K562 (cell line): ENCODE results near the gene CLCF1. TPM values are rescaled to one million over a fixed set of nuclear protein-coding genes. Genes with fewer than 3 reads are reported as not detected.
A peak's percentile ranks its signal among the peaks of the same experiment; 100 is the strongest.

ENCODE experiments used
- ATAC-seq: fragments of 200-7000 bp; cut with Tn5 transposase; 3 replicates; pipeline ENCODE4 v1.9.1; 2020; ENCODE audit warnings: moderate library complexity
- BruUV-seq: library from RNA; stranded (reverse); fragments of 400-500 nt; replicated peaks from 2 replicates; lab custom pipeline; 2021; lab: Mats Ljungman, UMichigan
- CTCF ChIA-PET: fragments of 300-600 bp; formaldehyde crosslinking; extraction: SDS; loops from one replicate; lab custom pipeline; 2021; ENCODE audit warnings: low intra/inter-chr PET ratio; lab: Yijun Ruan, JAX
- POLR2A ChIA-PET: fragments of 300-600, 350-650 bp; sonication (Branson Sonifier 250); formaldehyde crosslinking; extraction: SDS; loops from one replicate; lab custom pipeline; 2021; ENCODE audit warnings: antibody characterized with exemption, inconsistent platforms; lab: Yijun Ruan, JAX
- DNase-seq, 4 experiments: peaks; one replicate each; pipeline versions ENCODE4 v3.0.0 to v3.0.0-alpha.2; 2011 to 2018; ENCODE audit warnings: low spot score in 3 of 4, mixed read lengths in 3 of 4; ENCODE audit errors: extremely low read depth in 1 of 4
- FAIRE-seq: peaks from 2 replicates; lab custom pipeline; 2011; peaks lifted over from hg19 to GRCh38; lab: Jason Lieb, UNC
- H2AFZ ChIP-seq: 2 replicates; pipeline ENCODE4 v1.6.0; 2011; ENCODE audit warnings: low read depth, low read length, control low read depth, inconsistent platforms
- H3K27ac ChIP-seq: fragments of 200-600 bp; 3 replicates; pipeline ENCODE4 v1.8.0; 2011; ENCODE audit warnings: low read depth, mild to moderate bottlenecking, control low read depth, inconsistent platforms, low read length, moderate library complexity, mixed read lengths; ENCODE audit errors: extremely low read depth
- H3K27me3 ChIP-seq, 2 experiments: fragments of 300-600 bp in 1 of 2; 2 replicates in 1 of 2; 3 replicates in 1 of 2; pipeline versions ENCODE4 v1.6.0 to v1.8.0; 2011; ENCODE audit warnings: inconsistent platforms in 2 of 2, low read length in 2 of 2, mild to moderate bottlenecking in 1 of 2, mixed read lengths in 1 of 2, moderate library complexity in 1 of 2; ENCODE audit not compliant: control insufficient read depth in 2 of 2, insufficient read depth in 2 of 2
- H3K36me3 ChIP-seq: fragments of 300-600 bp; 3 replicates; pipeline ENCODE4 v1.8.0; 2011; ENCODE audit warnings: mild to moderate bottlenecking, low read length, inconsistent platforms; ENCODE audit not compliant: control insufficient read depth, insufficient read depth
- H3K4me1 ChIP-seq, 2 experiments: fragments of 200-600 bp in 1 of 2; replicated peaks in 1 of 2; 2 replicates in 1 of 2; 3 replicates in 1 of 2; pipeline versions ENCODE4 v1.5.1 to v1.8.0; 2011; ENCODE audit warnings: inconsistent platforms in 2 of 2, low read length in 2 of 2, mild to moderate bottlenecking in 1 of 2, mixed read lengths in 1 of 2, moderate library complexity in 1 of 2; ENCODE audit not compliant: control insufficient read depth in 2 of 2, insufficient read depth in 2 of 2
- H3K4me2 ChIP-seq: 2 replicates; pipeline ENCODE4 v1.6.1; 2011; ENCODE audit warnings: low read length, control low read depth, inconsistent platforms, mixed read lengths; ENCODE audit not compliant: insufficient read depth
- H3K4me3 ChIP-seq: fragments of 200-600 bp; sonication (generic), shearing (Covaris generic); 2 replicates; pipeline ENCODE4 v1.5.1; 2016; ENCODE audit warnings: control low read depth, inconsistent platforms
- H3K79me2 ChIP-seq: fragments of 200-600 bp; 3 replicates; pipeline ENCODE4 v1.8.0; 2011; ENCODE audit warnings: low read length, inconsistent platforms; ENCODE audit not compliant: control insufficient read depth, insufficient read depth
- H3K9ac ChIP-seq, 2 experiments: 2 replicates each; pipeline versions ENCODE4 v1.6.0 to v1.6.1; 2011; ENCODE audit warnings: low read depth in 2 of 2, low read length in 2 of 2, control low read depth in 1 of 2, inconsistent platforms in 1 of 2, mild to moderate bottlenecking in 1 of 2, mixed read lengths in 1 of 2; ENCODE audit not compliant: insufficient read depth in 1 of 2
- H3K9me1 ChIP-seq: one replicate; pipeline ENCODE4 v1.6.0; 2011; ENCODE audit warnings: inconsistent platforms, mild to moderate bottlenecking, low read length, moderate library complexity; ENCODE audit not compliant: control insufficient read depth, insufficient read depth
- H3K9me3 ChIP-seq: replicated peaks from 2 replicates; pipeline ENCODE4 v1.5.1; 2011; ENCODE audit warnings: low read depth, low read length, inconsistent platforms; ENCODE audit not compliant: control insufficient read depth, insufficient read depth
- H4K20me1 ChIP-seq: replicated peaks from 2 replicates; pipeline ENCODE4 v1.6.1; 2011; ENCODE audit warnings: low read length, inconsistent platforms, mixed read lengths; ENCODE audit not compliant: control insufficient read depth, insufficient read depth
- ARID1B ChIP-seq: fragments of 450-650 bp; IDR thresholded peaks from 2 replicates; pipeline ENCODE4 v1.6.1; 2016; ENCODE audit warnings: antibody characterized with exemption, mild to moderate bottlenecking, inconsistent platforms
- CXXC5 ChIP-seq: fragments of 250-450 bp; sonication (Bioruptor Pico); IDR thresholded peaks from 2 replicates; pipeline ENCODE4 v1.8.0; 2022; ENCODE audit warnings: inconsistent platforms, mild to moderate bottlenecking, moderate library complexity
- EP400 ChIP-seq: fragments of 450-650 bp; IDR thresholded peaks from 2 replicates; pipeline ENCODE4 v1.6.1; 2017; ENCODE audit warnings: antibody characterized with exemption, mild to moderate bottlenecking, moderate library complexity
- GATA2 ChIP-seq: sonication (generic); formaldehyde crosslinking; IDR thresholded peaks from 2 replicates; pipeline ENCODE4 v1.4.0; 2020; ENCODE audit warnings: mild to moderate bottlenecking, missing genetic modification reagents
- GATAD2B ChIP-seq: fragments of 450-650 bp; IDR thresholded peaks from 2 replicates; pipeline ENCODE4 v1.6.1; 2017; ENCODE audit warnings: mild to moderate bottlenecking, borderline replicate concordance
- HDAC8 ChIP-seq: fragments of 450-650 bp; IDR thresholded peaks from 2 replicates; pipeline ENCODE4 v1.6.1; 2016; ENCODE audit warnings: mild to moderate bottlenecking, missing genetic modification characterization, moderate library complexity, missing compliant biosample characterization
- SAFB2 ChIP-seq: fragments of 200-400 bp; formaldehyde crosslinking; IDR thresholded peaks from 2 replicates; pipeline ENCODE4 v1.6.1; 2018; ENCODE audit warnings: borderline replicate concordance, low read length, low read depth, moderate library complexity; ENCODE audit not compliant: severe bottlenecking
- ZFP36 ChIP-seq: fragments of 150-350 bp; IDR thresholded peaks from 2 replicates; pipeline ENCODE4 v1.6.1; 2018; ENCODE audit warnings: low read length, low read depth; ENCODE audit not compliant: partially characterized antibody
- ZNF165 ChIP-seq: fragments of 250-450 bp; sonication (Bioruptor Pico); IDR thresholded peaks from 2 replicates; pipeline ENCODE4 v1.4.0; 2020; ENCODE audit warnings: borderline replicate concordance
- WGBS: fragments of 100-300 bp; shearing (Covaris generic); methylation state at CpG from one replicate; pipeline ENCODE4 v1.1.6; 2016; ENCODE audit warnings: low coverage, mixed read lengths; ENCODE audit not compliant: insufficient coverage; ENCODE audit errors: missing lambda C conversion rate; 5-methylcytosine and 5-hydroxymethylcytosine counted together
- in situ Hi-C: fragments of 300-500 bp; cut with MboI; formaldehyde crosslinking; loops from 4 replicates; pipeline ENCODE4 v1.15.0; 2018; ENCODE audit warnings: inconsistent platforms, mixed read lengths
- intact Hi-C: fragments of 100-400 bp; cut with micrococcal nuclease; formaldehyde crosslinking; loops from 2 replicates; pipeline ENCODE4 v1.14.2; 2022
- polyA plus RNA-seq, 8 experiments: library from polyadenylated mRNA; depleted of rRNA in 4 of 8; stranded (reverse) in 5 of 8; unstranded in 3 of 8; fragments of >200 nt; fragmentation: Nextera tagmentation in 2 of 8; fragmentation: Illumina TruSeq in 1 of 8; extraction: Ambion mirVana in 2 of 8; extraction: Trizol in 1 of 8; gene quantifications; 2 replicates each; pipeline versions ENCODE4 v1.2.1 to v1.2.3, GENCODE V29; 2011 to 2014; ENCODE audit warnings: inconsistent platforms in 1 of 8, missing spikeins in 1 of 8
- total RNA-seq, 7 experiments: library from RNA; depleted of rRNA in 6 of 7; stranded (reverse); fragments of >200 nt in 6 of 7; fragmentation: Illumina TruSeq in 2 of 7; extraction: Trizol in 2 of 7; gene quantifications; 2 replicates each; pipeline versions ENCODE4 v1.2.1 to v1.2.3, GENCODE V29; 2011 to 2021; ENCODE audit warnings: low replicate concordance in 1 of 7
- TF ChIP-seq, protein P1 (sequence below): fragments of 450-650 bp; IDR thresholded peaks from 2 replicates; pipeline ENCODE4 v1.6.1; 2016
- TF ChIP-seq, protein P2 (sequence below): sonication (generic); formaldehyde crosslinking; IDR thresholded peaks from 2 replicates; pipeline ENCODE4 v1.4.0; 2020; ENCODE audit warnings: mild to moderate bottlenecking, missing genetic modification reagents
- TF ChIP-seq, protein P3 (sequence below): fragments of 250-450 bp; sonication (Bioruptor Pico); IDR thresholded peaks from 2 replicates; pipeline ENCODE4 v1.4.0; 2020

CLCF1 gene
- total and polyA plus RNA-seq, 9 of the 15 experiments (the other 6 are each of a cell fraction or from before 2014, with no cell fraction given): 0.49 to 5.8 (median 3.0) TPM

DNA sequence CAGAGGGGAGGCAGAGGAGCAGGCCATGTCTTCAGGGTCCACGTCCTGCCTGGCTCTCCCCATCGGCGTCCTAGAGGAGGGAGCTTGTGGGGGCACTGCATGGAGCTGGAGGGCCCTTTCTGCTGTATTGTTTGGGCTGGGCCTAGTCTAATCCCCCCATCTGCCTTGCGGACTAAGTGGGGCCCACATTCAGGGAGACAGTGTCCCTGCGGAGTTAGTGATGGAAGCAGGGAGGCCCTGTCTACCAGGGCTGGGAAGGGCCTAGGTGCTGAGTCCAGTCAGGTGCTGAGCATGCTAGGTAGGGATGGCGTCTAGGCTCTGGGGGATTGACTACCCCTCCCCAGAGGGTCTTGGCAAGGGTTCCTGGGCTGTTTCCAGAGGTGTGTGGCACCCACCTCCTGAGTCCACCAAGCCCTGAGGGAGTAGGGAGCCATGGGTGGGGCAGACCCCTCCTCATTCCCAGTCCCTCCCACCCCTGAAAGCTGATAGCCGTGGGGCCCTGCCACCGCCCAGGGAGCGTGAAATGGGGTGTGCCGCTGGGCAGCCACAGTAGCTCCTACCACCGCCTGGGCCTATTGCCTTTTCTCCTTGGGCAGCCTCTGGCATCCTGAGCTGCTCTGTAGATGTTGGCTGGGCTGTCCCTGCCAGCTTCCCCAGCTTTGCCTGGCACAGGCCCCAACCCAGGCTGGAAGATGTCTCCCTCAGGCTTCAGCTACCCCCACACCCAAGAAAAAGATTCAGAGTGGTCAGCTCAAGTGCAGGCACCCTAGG lies 18.2 kb downstream of the CLCF1 start:
- CTCF ChIA-PET: interaction anchor here (1.6 to 4.5 kb wide), 3 partner anchors 25 to 27 kb away, joined by 6 to 41 read pairs (median 25); no protein-coding TSS in a partner anchor
- WGBS: 49% methylated on average over 8 of the region's 11 CpGs
- Histone ChIP-seq H3K27ac (peak overlapping the region; percentile 92), H3K4me3 (no peak overlapping the region; the same call in 1 of the 2 replicates), H3K9me3 (no peaks in the 10 kb centered on the region), H2AFZ (peak overlapping the region; percentile 21; the same call in 1 of the 2 replicates), H3K36me3 (peaks cover 4% of the 10 kb centered on the region; the same call in 1 of the 3 replicates), H3K9ac (peak overlapping the region; percentile 80 to 87), H3K79me2 (peaks cover 8% of the 10 kb centered on the region), H3K27me3 (no peaks in the 10 kb centered on the region), H3K9me1 (no peaks in the 10 kb centered on the region), H3K4me2 (peak overlapping the region; percentile 94), H3K4me1 (peaks cover 51 to 64% of the 10 kb centered on the region in 2 experiments), H4K20me1 (no peaks in the 10 kb centered on the region)
- intact Hi-C loops (loop anchor here (5.0 kb wide), 1 partner anchor 152 kb away; the partner anchor contains the start of genes CDK2AP2 and PITPNM1), in situ Hi-C loops (no loop called here)
- no peak for FAIRE-seq
- peak in 1 of 4 experiments; percentile 6 for DNase-seq
- no peak for ATAC-seq
- POLR2A ChIA-PET: interaction anchor here (0.6 to 0.8 kb wide), 3 partner anchors 8 to 43 kb away, joined by 3 read pairs; no protein-coding TSS in a partner anchor
- no TSS peak for BruUV-seq
- TF ChIP-seq CXXC5: no peak
- TF ChIP-seq ZNF165: no peak
- TF ChIP-seq SAFB2: no peak
- no peak for TF ChIP-seq ARID1B
- TF ChIP-seq GATAD2B: no peak
- TF ChIP-seq, protein P1, sequence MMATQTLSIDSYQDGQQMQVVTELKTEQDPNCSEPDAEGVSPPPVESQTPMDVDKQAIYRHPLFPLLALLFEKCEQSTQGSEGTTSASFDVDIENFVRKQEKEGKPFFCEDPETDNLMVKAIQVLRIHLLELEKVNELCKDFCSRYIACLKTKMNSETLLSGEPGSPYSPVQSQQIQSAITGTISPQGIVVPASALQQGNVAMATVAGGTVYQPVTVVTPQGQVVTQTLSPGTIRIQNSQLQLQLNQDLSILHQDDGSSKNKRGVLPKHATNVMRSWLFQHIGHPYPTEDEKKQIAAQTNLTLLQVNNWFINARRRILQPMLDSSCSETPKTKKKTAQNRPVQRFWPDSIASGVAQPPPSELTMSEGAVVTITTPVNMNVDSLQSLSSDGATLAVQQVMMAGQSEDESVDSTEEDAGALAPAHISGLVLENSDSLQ: no peak
- TF ChIP-seq GATA2: no peak
- TF ChIP-seq, protein P2, sequence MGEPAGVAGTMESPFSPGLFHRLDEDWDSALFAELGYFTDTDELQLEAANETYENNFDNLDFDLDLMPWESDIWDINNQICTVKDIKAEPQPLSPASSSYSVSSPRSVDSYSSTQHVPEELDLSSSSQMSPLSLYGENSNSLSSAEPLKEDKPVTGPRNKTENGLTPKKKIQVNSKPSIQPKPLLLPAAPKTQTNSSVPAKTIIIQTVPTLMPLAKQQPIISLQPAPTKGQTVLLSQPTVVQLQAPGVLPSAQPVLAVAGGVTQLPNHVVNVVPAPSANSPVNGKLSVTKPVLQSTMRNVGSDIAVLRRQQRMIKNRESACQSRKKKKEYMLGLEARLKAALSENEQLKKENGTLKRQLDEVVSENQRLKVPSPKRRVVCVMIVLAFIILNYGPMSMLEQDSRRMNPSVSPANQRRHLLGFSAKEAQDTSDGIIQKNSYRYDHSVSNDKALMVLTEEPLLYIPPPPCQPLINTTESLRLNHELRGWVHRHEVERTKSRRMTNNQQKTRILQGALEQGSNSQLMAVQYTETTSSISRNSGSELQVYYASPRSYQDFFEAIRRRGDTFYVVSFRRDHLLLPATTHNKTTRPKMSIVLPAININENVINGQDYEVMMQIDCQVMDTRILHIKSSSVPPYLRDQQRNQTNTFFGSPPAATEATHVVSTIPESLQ: 0 out of 2 replicates have a peak, but pooled peaks have one; percentile 17
- no peak for TF ChIP-seq EP400
- TF ChIP-seq, protein P3, sequence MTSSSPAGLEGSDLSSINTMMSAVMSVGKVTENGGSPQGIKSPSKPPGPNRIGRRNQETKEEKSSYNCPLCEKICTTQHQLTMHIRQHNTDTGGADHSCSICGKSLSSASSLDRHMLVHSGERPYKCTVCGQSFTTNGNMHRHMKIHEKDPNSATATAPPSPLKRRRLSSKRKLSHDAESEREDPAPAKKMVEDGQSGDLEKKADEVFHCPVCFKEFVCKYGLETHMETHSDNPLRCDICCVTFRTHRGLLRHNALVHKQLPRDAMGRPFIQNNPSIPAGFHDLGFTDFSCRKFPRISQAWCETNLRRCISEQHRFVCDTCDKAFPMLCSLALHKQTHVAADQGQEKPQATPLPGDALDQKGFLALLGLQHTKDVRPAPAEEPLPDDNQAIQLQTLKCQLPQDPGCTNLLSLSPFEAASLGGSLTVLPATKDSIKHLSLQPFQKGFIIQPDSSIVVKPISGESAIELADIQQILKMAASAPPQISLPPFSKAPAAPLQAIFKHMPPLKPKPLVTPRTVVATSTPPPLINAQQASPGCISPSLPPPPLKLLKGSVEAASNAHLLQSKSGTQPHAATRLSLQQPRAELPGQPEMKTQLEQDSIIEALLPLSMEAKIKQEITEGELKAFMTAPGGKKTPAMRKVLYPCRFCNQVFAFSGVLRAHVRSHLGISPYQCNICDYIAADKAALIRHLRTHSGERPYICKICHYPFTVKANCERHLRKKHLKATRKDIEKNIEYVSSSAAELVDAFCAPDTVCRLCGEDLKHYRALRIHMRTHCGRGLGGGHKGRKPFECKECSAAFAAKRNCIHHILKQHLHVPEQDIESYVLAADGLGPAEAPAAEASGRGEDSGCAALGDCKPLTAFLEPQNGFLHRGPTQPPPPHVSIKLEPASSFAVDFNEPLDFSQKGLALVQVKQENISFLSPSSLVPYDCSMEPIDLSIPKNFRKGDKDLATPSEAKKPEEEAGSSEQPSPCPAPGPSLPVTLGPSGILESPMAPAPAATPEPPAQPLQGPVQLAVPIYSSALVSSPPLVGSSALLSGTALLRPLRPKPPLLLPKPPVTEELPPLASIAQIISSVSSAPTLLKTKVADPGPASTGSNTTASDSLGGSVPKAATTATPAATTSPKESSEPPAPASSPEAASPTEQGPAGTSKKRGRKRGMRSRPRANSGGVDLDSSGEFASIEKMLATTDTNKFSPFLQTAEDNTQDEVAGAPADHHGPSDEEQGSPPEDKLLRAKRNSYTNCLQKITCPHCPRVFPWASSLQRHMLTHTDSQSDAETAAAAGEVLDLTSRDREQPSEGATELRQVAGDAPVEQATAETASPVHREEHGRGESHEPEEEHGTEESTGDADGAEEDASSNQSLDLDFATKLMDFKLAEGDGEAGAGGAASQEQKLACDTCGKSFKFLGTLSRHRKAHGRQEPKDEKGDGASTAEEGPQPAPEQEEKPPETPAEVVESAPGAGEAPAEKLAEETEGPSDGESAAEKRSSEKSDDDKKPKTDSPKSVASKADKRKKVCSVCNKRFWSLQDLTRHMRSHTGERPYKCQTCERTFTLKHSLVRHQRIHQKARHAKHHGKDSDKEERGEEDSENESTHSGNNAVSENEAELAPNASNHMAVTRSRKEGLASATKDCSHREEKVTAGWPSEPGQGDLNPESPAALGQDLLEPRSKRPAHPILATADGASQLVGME (CRISPR knock-in tag): no peak
- no peak for TF ChIP-seq ZFP36
- TF ChIP-seq HDAC8 (tag): no peak
